Stimulated activated CD8-positive, alpha-beta memory T cell treated with anti-CD3 and anti-CD28 coated beads, Interleukin-15, amount 100 ng/mL, for 24 hours (primary cell): Measurements from ENCODE around the gene GCKR.
"Not testable (repeated sequence)": the region's sequence is repeated elsewhere in the genome, so short reads cannot be mapped to it uniquely, and the experiment has no call there.

ENCODE experiments used
- DNase-seq: peaks from one replicate; pipeline ENCODE4 v3.0.0-alpha.2; 2020; ENCODE audit warnings: low read depth

Gene GCKR

GRCh38 chr2:27507293-27507692 lies 10.7 kb downstream of the GCKR start:
- no peak for DNase-seq

GRCh38 chr2:27509326-27509725 lies 12.7 kb downstream of the GCKR start:
- no peak for DNase-seq

- no peak for DNase-seq
Measured at GRCh38 chr2:27518113-27518781, 21.6 kb downstream of the GCKR start.

DNA sequence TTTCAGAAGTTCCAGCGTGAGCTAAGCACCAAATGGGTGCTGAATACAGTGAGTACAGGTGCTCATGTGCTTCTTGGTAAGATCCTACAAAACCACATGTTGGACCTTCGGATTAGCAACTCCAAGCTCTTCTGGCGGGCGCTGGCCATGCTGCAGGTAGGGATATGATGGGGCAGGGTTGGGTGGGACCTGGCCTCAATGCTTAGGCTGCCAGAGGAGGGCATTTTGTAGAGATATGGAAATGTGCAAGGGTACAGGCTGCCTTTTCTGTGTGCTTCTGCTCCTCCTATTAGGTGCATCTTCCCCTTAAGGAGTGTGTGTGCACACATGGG lies 22.1 kb downstream of the GCKR start:
- DNase-seq = no peak

- DNase-seq = no peak
Measured at GRCh38 chr2:27520316-27520715, 23.7 kb downstream of the GCKR start.

DNA sequence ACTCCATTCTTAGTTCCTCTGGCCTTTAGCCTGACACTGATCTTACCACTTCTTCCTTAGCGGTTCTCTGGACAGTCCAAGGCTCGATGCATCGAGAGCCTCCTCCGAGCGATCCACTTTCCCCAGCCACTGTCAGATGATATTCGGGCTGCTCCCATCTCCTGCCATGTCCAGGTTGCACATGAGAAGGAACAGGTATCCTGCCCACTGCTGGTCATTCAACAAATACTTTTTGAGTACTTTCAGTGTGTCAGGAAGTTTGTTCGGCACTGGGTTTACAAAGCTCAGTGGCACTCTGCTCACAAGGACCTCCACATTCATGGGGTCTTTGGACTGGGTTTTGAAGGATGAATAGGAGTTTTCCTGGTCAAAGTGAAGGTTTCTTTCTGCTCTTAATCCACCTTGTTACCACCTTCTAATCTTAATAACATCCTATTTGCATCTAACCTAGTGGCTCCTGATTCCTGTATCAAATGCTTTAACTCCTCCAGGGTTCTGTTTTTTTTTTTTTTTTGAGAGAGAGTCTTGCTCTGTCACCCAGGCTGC lies 25.8 kb downstream of the GCKR start:
- DNase-seq = no peak

GRCh38 chr2:27527182-27527581 lies 30.5 kb downstream of the GCKR start:
- no peak for DNase-seq

DNA sequence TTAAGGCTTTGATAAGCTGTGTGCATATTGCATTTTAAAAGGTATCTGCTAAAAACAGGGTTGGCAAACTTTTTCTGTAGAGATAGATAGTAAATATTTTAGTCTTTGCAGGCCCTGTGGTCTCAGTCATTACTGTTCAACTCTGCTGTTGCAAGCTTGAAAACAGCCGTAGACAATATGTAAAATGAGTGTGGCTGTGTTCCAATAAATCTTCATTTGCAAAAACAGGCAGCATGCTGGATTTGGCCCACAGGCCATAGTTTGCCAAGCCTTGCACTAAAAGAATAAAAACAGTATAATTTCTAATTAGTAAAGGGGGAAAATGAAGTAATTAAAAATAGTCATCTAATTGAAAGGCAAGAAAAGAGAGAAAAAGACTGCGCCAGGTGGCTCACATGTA lies 35.3 kb downstream of the GCKR start:
- no peak for DNase-seq

GRCh38 chr2:27537287-27537686 lies 40.6 kb downstream of the GCKR start:
- no peak for DNase-seq

DNA sequence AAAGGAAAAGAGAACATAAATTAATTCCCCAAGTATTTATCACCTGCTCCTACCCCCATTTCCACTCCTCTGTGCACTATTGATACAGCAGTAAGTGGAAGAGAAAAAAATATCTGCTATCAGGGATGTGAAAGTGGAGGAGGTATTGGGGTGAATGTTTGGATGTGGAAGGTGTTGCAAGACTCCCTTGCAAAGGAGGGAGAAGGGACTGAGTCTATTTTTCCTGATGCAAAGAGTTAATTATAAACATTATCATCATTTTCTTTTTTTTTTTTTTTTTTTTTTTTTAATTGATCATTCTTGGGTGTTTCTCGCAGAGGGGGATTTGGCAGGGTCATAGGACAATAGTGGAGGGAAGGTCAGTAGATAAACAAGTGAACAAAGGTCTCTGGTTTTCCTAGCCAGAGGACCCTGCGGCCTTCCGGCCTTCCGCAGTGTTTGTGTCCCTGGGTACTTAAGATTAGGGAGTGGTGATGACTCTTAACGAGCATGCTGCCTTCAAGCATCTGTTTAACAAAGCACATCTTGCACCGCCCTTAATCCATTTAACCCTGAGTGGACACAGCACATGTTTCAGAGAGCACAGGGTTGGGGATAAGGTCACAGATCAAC lies 42.3 kb downstream of the GCKR start:
- not testable (repeated sequence) for DNase-seq

GRCh38 chr2:27539649-27540048 lies 43.0 kb downstream of the GCKR start:
- DNase-seq = not testable (repeated sequence)

DNA sequence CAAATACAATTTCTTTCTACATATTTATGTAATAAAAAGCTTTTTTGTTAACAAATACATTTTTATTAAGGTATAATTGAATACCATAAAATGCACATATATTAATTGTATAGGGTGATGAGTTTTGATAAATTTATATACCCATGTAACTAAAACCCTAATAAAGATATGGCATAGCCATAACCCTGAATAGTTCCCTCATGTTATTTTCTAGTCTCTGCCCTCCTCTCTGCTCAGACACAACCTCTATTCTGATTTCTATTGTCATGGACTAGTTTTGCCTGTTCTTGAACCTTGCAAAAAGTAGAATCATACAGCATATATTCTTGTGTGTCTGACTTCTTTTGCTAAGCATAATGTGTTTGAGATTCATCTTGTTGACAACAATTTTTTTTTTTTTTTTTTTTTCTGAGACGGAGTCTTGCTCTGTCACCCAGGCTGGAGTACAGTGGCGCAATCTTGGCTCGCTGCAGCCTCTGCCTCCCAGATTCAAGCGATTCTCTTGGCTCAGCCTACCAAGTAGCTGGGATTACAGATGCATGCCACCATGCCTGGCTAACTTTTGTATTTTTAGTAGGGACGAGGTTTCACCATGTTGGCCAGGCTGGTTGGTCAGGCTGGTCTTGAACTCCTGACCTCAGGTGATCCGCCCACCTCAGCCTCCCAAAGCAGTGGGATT lies 47.6 kb downstream of the GCKR start:
- DNase-seq = no peak

DNA sequence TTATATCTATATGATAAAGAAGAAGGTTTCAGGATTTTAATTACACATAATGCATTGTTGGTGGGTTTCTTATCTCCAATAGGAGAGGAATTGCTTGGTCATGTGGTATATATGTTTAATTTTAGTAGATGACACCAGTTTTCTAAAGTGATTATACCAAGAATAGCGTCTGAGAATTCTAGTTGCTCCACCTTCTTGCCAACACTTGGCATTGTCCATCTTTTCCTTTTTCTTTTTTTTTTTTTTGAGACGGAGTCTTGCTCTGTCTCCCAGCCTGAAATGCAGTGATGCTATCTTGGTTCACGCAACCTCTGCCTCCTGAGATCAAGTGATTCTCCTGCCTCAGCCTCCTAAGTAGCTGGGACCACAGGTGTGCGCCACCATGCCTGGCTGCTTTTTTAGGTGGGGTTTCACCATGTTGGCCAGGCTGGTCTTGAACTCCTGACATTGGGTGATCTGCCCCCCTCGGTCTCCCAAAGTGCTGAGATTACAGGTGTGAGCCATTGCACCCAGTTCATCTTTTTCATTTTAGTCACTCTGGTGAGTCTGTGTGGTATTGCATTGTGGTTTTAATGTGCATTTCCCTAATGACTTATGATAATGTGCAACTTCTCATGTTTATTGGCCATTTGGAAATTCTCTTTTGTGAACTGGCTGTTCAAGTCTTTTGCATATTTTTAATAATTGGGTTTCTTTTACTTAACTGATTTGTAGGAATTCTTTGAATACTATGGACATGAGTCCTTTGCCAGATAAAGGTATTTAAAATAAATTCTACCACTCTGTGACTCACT lies 48.9 kb downstream of the GCKR start:
- DNase-seq = no peak

DNA sequence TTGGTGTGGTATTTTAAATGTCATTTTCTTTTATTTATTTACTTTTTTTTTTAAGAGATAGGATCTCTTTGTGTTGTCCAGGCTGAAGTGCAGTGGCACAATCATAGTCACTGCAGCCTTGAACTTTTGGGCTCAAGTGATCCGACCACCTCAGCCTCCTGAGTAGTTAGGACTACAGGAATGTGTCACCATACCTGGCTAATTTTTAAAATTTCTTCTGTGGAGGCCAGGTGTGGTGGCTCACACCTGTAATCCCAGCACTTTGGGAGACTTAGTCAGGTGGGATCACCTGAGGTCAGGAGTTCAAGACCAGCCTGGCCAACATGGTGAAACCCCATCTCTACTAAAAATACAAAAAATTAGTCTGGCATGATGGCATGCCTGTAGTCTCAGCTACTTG lies 52.7 kb downstream of the GCKR start:
- DNase-seq = no peak

GRCh38 chr2:27551514-27551913 lies 54.9 kb downstream of the GCKR start:
- no peak for DNase-seq

DNA sequence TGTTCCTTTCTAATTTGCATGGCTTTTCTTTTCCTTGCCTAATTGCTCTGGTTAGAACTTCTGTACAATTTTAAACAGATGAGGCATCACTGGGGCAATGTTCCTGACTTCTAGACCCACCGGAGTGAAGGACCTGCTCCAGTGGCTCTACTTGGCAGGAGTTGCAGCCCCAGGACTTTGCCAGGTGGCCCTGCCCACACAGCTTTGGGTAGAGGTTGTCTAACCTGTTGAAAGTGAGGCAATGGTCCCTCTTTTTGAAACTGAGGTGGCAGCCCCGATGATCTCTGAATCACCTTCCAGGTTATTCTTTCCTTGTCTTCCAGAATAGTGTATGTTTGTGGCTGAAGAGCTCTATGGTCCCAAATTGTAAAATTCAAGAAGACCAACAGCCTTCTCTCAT lies 56.3 kb downstream of the GCKR start:
- DNase-seq = no peak

DNA sequence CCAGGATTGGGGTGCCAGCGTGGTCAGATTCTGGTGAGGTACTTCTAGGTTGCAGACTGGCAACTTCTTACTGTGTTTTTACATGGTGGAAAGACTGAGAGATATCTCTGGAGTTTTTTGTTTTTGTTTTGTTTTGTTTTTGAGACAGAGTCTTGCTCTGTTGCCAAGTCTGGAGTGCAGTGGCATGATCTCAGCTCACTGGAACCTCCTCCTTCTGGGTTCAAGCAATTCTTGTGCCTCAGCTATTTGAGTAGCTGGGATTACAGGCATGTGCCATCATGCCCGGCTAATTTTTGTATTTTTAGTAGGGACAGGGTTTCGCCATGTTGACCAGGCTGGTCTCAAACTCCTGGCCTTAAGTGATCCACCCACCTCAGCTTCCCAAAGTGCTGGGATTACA lies 57.8 kb downstream of the GCKR start:
- DNase-seq = not testable (repeated sequence)

- no peak for DNase-seq
Measured at GRCh38 chr2:27559228-27559627, 62.6 kb downstream of the GCKR start.

DNA sequence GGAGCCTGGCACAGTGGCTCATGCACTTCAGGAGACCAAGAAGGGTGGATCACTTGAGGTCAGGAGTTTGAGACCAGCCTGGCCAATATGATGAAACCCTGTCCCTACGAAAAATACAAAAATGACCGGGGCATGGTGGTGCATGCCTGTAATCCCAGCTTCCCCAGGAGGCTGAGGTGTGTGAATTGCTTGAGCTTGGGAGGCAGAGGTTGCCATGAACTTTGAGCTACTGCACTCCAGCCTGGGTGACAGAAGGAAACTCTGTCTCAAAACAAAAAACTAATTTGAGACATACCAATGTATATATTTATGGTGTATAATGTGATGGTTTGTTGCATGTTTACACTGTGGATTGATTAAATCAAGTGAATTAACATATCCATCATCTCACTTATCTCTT lies 64.4 kb downstream of the GCKR start:
- no peak for DNase-seq

DNA sequence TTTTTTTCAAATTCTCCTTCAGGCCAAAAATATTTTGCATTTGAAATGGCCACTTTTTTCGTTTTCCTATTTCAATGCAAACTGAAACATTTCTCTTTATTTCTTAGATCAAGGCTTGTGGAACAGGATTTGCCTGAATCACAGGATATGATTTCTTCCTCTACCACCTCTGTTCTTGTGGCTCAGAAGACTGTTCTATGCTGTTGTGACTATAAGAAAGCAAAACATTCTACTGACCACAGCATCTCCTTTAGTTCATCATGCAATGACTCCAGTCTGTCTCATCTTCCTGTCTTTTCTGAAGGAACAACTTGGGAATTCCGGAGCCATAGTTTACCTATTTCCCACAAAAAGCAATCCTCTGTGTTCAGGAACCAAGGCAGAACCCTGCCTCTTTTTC lies 70.0 kb downstream of the GCKR start:
- DNase-seq = no peak

DNA sequence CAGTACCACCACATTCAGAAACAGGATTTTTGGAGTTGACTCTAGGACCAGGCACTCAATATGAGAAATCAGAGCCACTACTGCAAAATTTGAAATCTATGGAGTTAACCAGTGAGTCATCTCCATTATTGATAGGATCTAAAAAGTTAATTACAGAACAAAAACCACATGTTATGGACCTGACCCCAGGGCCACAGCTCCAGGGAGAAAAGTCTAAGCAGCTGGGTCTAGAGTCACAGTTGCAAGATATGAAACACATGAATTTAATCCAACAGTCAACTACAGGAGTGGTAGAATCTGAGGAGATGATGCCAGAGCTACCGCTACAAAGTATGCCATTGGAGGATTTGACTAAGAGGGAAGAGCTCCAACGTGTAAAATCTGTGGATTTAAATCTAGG lies 72.8 kb downstream of the GCKR start:
- DNase-seq = no peak

- no peak for DNase-seq
Measured at GRCh38 chr2:27571197-27571596, 74.6 kb downstream of the GCKR start.

GRCh38 chr2:27571681-27572080 lies 75.0 kb downstream of the GCKR start:
- no peak for DNase-seq
